MM.1S (cell line): ENCODE measurements around the gene COL6A3.

Source experiments
- DNase-seq: peaks from one replicate; pipeline ENCODE4 v3.0.0-alpha.2; 2015
- H2AFZ ChIP-seq: fragments of 300-600 bp; sonication (generic); 2 replicates; pipeline ENCODE4 v1.6.0; 2016; ENCODE audit warnings: antibody characterized with exemption, low read length
- H3F3A ChIP-seq: fragments of 300-600 bp; sonication (generic); 2 replicates; pipeline ENCODE4 v1.6.1; 2016; ENCODE audit warnings: mild to moderate bottlenecking, antibody characterized with exemption, low read length, moderate library complexity, mixed read lengths; ENCODE audit not compliant: insufficient read depth
- H3K27ac ChIP-seq: fragments of 300-600 bp; sonication (generic); 2 replicates; pipeline ENCODE4 v1.5.1; 2016; ENCODE audit warnings: mild to moderate bottlenecking, low read length
- H3K27me3 ChIP-seq: fragments of 300-600 bp; sonication (generic); replicated peaks from 2 replicates; pipeline ENCODE4 v1.6.0; 2016; ENCODE audit warnings: low read length; ENCODE audit not compliant: insufficient read depth
- H3K36me3 ChIP-seq: fragments of 300-600 bp; sonication (generic); replicated peaks from 2 replicates; pipeline ENCODE4 v1.6.1; 2016; ENCODE audit warnings: mild to moderate bottlenecking, low read length, mixed read lengths; ENCODE audit not compliant: insufficient read depth
- H3K4me1 ChIP-seq: fragments of 300-600 bp; sonication (generic); 2 replicates; pipeline ENCODE4 v1.6.1; 2016; ENCODE audit warnings: low read length, mixed read lengths
- H3K4me2 ChIP-seq: fragments of 300-600 bp; sonication (generic); 2 replicates; pipeline ENCODE4 v1.6.0; 2016; ENCODE audit warnings: low read depth, low read length
- H3K4me3 ChIP-seq: fragments of 300-600 bp; sonication (generic); 2 replicates; pipeline ENCODE4 v1.5.1; 2016; ENCODE audit warnings: low read length, mixed read lengths
- H3K79me2 ChIP-seq: fragments of 300-600 bp; sonication (generic); 2 replicates; pipeline ENCODE4 v1.6.1; 2016; ENCODE audit warnings: mixed run types, low read length, mixed read lengths
- H3K9ac ChIP-seq: fragments of 300-600 bp; sonication (generic); 2 replicates; pipeline ENCODE4 v1.6.1; 2016; ENCODE audit warnings: low read length, mixed read lengths
- H3K9me2 ChIP-seq: fragments of 300-600 bp; sonication (generic); replicated peaks from 2 replicates; pipeline ENCODE4 v1.6.1; 2016; ENCODE audit warnings: mild to moderate bottlenecking, low read length, mixed read lengths; ENCODE audit not compliant: insufficient read depth
- H3K9me3 ChIP-seq: fragments of 300-600 bp; sonication (generic); replicated peaks from 2 replicates; pipeline ENCODE4 v1.6.1; 2016; ENCODE audit warnings: mild to moderate bottlenecking, low read length, mixed read lengths; ENCODE audit not compliant: insufficient read depth
- H4K20me1 ChIP-seq: fragments of 300-600 bp; sonication (generic); 2 replicates; pipeline ENCODE4 v1.6.1; 2016; ENCODE audit warnings: mild to moderate bottlenecking, low read length, moderate library complexity, mixed read lengths; ENCODE audit not compliant: insufficient read depth
- CTCF ChIP-seq: fragments of 300-600 bp; sonication (generic); IDR thresholded peaks from 2 replicates; pipeline ENCODE4 v1.5.1; 2016; ENCODE audit warnings: antibody characterized with exemption, low read length, mixed read lengths
- EZH2 ChIP-seq: fragments of 300-600 bp; sonication (generic); optimal IDR thresholded peaks from 2 replicates; pipeline ENCODE3; 2017; ENCODE audit warnings: low read depth, mild to moderate bottlenecking, antibody characterized with exemption, low read length, mixed read lengths
- EZH2phosphoT487 ChIP-seq: fragments of 300-600 bp; sonication (generic); IDR thresholded peaks from 2 replicates; pipeline ENCODE4 v1.6.1; 2018; ENCODE audit warnings: antibody characterized with exemption, low read length

COL6A3 gene

DNA sequence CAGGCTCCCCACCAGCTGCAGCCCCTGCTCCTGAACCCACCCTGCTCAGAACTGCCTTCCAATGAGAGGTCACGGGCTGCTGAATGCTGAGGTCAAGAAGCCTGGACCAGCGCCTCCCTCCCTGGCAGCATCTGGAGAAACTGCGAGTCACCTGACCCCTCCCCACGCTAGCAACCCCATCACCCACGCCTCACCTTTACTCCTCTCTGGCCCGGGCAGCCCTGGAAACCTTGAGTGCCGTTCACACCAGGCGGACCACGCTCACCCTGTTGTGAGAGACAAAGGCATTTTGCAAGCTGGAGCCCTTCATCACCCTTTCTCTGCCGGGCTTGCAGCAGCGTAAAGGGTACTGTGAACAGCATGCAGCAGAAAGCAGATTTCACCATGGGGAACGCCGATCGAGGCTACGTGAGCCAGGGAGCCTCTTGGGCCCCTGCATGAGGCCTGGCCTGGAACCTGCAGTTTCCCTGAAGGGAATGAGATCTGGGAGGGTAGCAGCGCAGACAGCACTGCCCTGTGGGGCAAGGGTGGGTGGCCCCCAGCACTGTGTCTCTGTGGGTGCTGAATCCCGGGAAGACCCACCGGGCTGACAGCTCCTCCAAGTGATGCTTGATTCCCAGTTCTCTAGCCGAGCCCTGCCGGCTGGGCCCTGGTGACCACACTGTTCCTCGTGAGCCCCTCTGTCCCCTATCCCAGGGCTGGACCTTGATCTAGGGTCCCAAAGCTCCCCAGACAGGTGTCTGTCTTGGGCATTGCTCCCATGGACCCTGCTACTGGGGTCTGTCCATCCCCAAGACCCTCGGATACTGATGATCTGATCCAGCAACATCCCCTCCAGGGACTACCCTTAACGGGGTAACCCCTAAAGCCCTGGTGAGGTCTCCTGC lies 53.8 kb downstream of the COL6A3 start:
- Histone ChIP-seq H3K36me3 (no peaks in the 10 kb centered on the region), H3K9me2 (no peaks in the 10 kb centered on the region), H3K4me2 (no peak overlapping the region), H3F3A (no peaks in the 10 kb centered on the region), H2AFZ (no peak overlapping the region), H3K79me2 (no peaks in the 10 kb centered on the region), H3K9me3 (no peaks in the 10 kb centered on the region), H3K27me3 (0 out of 2 replicates have a peak, but pooled peaks cover 3% of the 10 kb centered on the region), H3K9ac (no peak overlapping the region), H4K20me1 (no peaks in the 10 kb centered on the region), H3K4me1 (no peaks in the 10 kb centered on the region), H3K4me3 (no peak overlapping the region), H3K27ac (no peak overlapping the region)
- TF ChIP-seq EZH2phosphoT487, result no peak
- TF ChIP-seq CTCF, result no peak
- no peak for TF ChIP-seq EZH2
- no peak for DNase-seq

DNA sequence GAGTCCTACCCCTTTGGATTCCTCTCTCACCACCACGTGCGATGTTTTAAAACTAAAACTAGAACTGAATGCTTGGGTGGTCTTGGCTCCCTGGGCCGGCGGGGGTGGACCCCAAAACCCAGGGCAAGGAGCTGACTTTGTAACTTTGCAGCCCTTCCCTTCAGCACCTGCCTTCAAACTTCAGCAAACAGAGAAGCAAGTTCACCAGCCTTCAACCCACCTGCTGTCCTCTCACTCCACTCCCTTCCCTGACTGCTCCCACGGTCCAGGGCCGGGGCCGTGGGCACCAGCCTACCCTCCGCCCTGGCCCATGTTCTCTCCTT lies 54.5 kb downstream of the COL6A3 start:
- no peaks in the 10 kb centered on the region for H3K79me2 ChIP-seq
- H3K9me2 ChIP-seq, result no peaks in the 10 kb centered on the region
- H3K27ac ChIP-seq, result no peak overlapping the region
- DNase-seq, result no peak
- H3K4me3 ChIP-seq, result no peak overlapping the region
- no peaks in the 10 kb centered on the region for H3F3A ChIP-seq
- no peaks in the 10 kb centered on the region for H4K20me1 ChIP-seq
- no peak overlapping the region for H3K9ac ChIP-seq
- no peak for TF ChIP-seq CTCF
- TF ChIP-seq EZH2, result no peak
- TF ChIP-seq EZH2phosphoT487, result no peak
- H3K27me3 ChIP-seq, result 0 out of 2 replicates have a peak, but pooled peaks cover 3% of the 10 kb centered on the region
- H2AFZ ChIP-seq, result no peak overlapping the region
- H3K36me3 ChIP-seq, result no peaks in the 10 kb centered on the region
- no peaks in the 10 kb centered on the region for H3K9me3 ChIP-seq
- H3K4me1 ChIP-seq, result no peaks in the 10 kb centered on the region
- H3K4me2 ChIP-seq, result no peak overlapping the region

GRCh38 chr2:237358721-237359517 lies 55.0 kb downstream of the COL6A3 start:
- no peaks in the 10 kb centered on the region for H4K20me1 ChIP-seq
- no peaks in the 10 kb centered on the region for H3K79me2 ChIP-seq
- H3F3A ChIP-seq, result no peaks in the 10 kb centered on the region
- no peak overlapping the region for H3K4me3 ChIP-seq
- TF ChIP-seq EZH2phosphoT487 (no peak), EZH2 (no peak), CTCF (no peak)
- no peak overlapping the region for H2AFZ ChIP-seq
- no peaks in the 10 kb centered on the region for H3K9me2 ChIP-seq
- no peaks in the 10 kb centered on the region for H3K9me3 ChIP-seq
- no peak overlapping the region for H3K27ac ChIP-seq
- no peak overlapping the region for H3K9ac ChIP-seq
- no peaks in the 10 kb centered on the region for H3K4me1 ChIP-seq
- H3K4me2 ChIP-seq, result no peak overlapping the region
- H3K36me3 ChIP-seq, result no peaks in the 10 kb centered on the region
- no peak for DNase-seq
- H3K27me3 ChIP-seq, result 0 out of 2 replicates have a peak, but pooled peaks cover 3% of the 10 kb centered on the region
